Natural killer cell (primary cell): ENCODE measurements around the gene HOXD11. TPM values are rescaled to one million over a fixed set of nuclear protein-coding genes. Genes with fewer than 3 reads are reported as not detected.
A peak's percentile ranks its signal among the peaks of the same experiment; 100 is the strongest.

Experiments used
- ATAC-seq, 3 donors: fragments of 150-1000 bp in 2 of 3; fragments of 200-7000 bp in 1 of 3; cut with Tn5 transposase; 1 replicate in 1 of 3; 2 replicates in 2 of 3; pipeline ENCODE4 v1.10.0; 2021; ENCODE audit warnings: mild to moderate bottlenecking in 2 of 3, moderate library complexity in 2 of 3
- DNase-seq, 2 donors: peaks; one replicate each; pipeline versions ENCODE4 v3.0.0 to v3.0.0-alpha.2; 2013 to 2021; ENCODE audit warnings: mixed read lengths in 1 of 2
- H3K27ac ChIP-seq: one replicate; pipeline ENCODE4 v1.5.1; 2013; ENCODE audit warnings: mild to moderate bottlenecking, low read length
- H3K27me3 ChIP-seq: one replicate; pipeline ENCODE4 v1.6.1; 2013; ENCODE audit warnings: low read length; ENCODE audit not compliant: control insufficient read depth, insufficient read depth
- H3K36me3 ChIP-seq: one replicate; pipeline ENCODE4 v1.6.1; 2013; ENCODE audit warnings: low read length; ENCODE audit not compliant: control insufficient read depth, insufficient read depth
- H3K4me1 ChIP-seq: one replicate; pipeline ENCODE4 v1.6.1; 2013; ENCODE audit warnings: low read length; ENCODE audit not compliant: control insufficient read depth, insufficient read depth
- H3K4me3 ChIP-seq: one replicate; pipeline ENCODE4 v1.5.1; 2013; ENCODE audit warnings: low read length
- H3K9me3 ChIP-seq: one replicate; pipeline ENCODE4 v1.6.1; 2013; ENCODE audit warnings: low read length; ENCODE audit not compliant: control insufficient read depth, insufficient read depth
- H3K27ac Mint-ChIP-seq, 2 donors: one replicate each; pipeline ENCODE4 v1.8.0; 2022; ENCODE audit warnings: mild to moderate bottlenecking in 2 of 2, mixed read lengths in 2 of 2, moderate library complexity in 1 of 2
- H3K27me3 Mint-ChIP-seq, 2 donors: one replicate each; pipeline ENCODE4 v1.8.0; 2022; ENCODE audit warnings: low read depth in 2 of 2, mixed read lengths in 2 of 2
- H3K36me3 Mint-ChIP-seq: one replicate; pipeline ENCODE4 v1.8.0; 2022; ENCODE audit warnings: mixed read lengths
- H3K4me1 Mint-ChIP-seq, 2 donors: one replicate each; pipeline ENCODE4 v1.8.0; 2022; ENCODE audit warnings: mixed read lengths in 2 of 2
- H3K4me3 Mint-ChIP-seq: one replicate; pipeline ENCODE4 v1.8.0; 2022; ENCODE audit warnings: mild to moderate bottlenecking, moderate library complexity, mixed read lengths
- H3K9me3 Mint-ChIP-seq, 2 donors: one replicate each; pipeline ENCODE4 v1.8.0; 2022; ENCODE audit warnings: mixed read lengths in 2 of 2
- CTCF ChIP-seq: fragments of 200-600 bp; IDR thresholded peaks from one replicate; pipeline ENCODE4 v1.8.0; 2022; ENCODE audit warnings: antibody characterized with exemption
- WGBS: methylation state at CpG from one replicate; pipeline ENCODE4 v1.1.7; 2013; ENCODE audit warnings: missing lambda C conversion rate; ENCODE audit not compliant: insufficient coverage; 5-methylcytosine and 5-hydroxymethylcytosine counted together
- intact Hi-C: fragments of 100-400 bp; cut with micrococcal nuclease; formaldehyde crosslinking; loops from one replicate; pipeline ENCODE4 v1.14.2; 2022
- total RNA-seq, 4 donors: library from RNA; stranded (reverse); fragments of 120-200 nt in 1 of 4; gene quantifications; one replicate each; pipeline versions ENCODE4 v1.2.3 to v1.2.4, GENCODE V29; 2013 to 2022

The HOXD11 gene
- total RNA-seq, 3 donors from 2014 or later (not counting 1 experiment from before 2014, with no cell fraction given): not detected

- TF ChIP-seq CTCF: no peak
- Mint-ChIP-seq H3K36me3 (peaks cover 17% of the 10 kb centered on the region), H3K4me3 (peak overlapping the region; percentile 13), H3K9me3 (peaks cover 3 to 5% of the 10 kb centered on the region in 2 donors), H3K27ac (peak overlapping the region in 1 of 2 donors; percentile 78), H3K27me3 (peaks cover 73 to 74% of the 10 kb centered on the region in 2 donors), H3K4me1 (peaks cover 9 to 16% of the 10 kb centered on the region in 2 donors)
- ATAC-seq: no peak
- no peak overlapping the region for H3K4me3 ChIP-seq
- H3K36me3 ChIP-seq: no peaks in the 10 kb centered on the region
- no peak for DNase-seq
- peaks cover 17% of the 10 kb centered on the region for H3K4me1 ChIP-seq
- H3K27me3 ChIP-seq: peaks cover 91% of the 10 kb centered on the region
- intact Hi-C loops: loop anchor here (5.0 kb wide), 2 partner anchors 38 to 1752 kb away; partner anchors contain the start of genes HOXD9 and SP9
- H3K27ac ChIP-seq: no peak overlapping the region
- H3K9me3 ChIP-seq: peaks cover 58% of the 10 kb centered on the region
- WGBS: 8% methylated on average over 24 of the region's 26 CpGs
Observed at GRCh38 chr2:176084611-176085119, 22.4 kb upstream of the HOXD11 start.

- peaks cover 3 to 5% of the 10 kb centered on the region in 2 donors for H3K9me3 Mint-ChIP-seq
- no peak for TF ChIP-seq CTCF
- Histone ChIP-seq H3K36me3 (no peaks in the 10 kb centered on the region), H3K4me1 (peaks cover 16% of the 10 kb centered on the region), H3K4me3 (no peak overlapping the region), H3K9me3 (peaks cover 57% of the 10 kb centered on the region), H3K27me3 (peaks cover 96% of the 10 kb centered on the region), H3K27ac (no peak overlapping the region)
- no peak for ATAC-seq
- peaks cover 17% of the 10 kb centered on the region for H3K36me3 Mint-ChIP-seq
- no peak for DNase-seq
- H3K27ac Mint-ChIP-seq: peak overlapping the region in 1 of 2 donors; percentile 78
- H3K27me3 Mint-ChIP-seq: peaks cover 77 to 79% of the 10 kb centered on the region in 2 donors
- H3K4me1 Mint-ChIP-seq: peaks cover 7 to 15% of the 10 kb centered on the region in 2 donors
- peak overlapping the region; percentile 13 for H3K4me3 Mint-ChIP-seq
- intact Hi-C loops: loop anchor here (5.0 kb wide), 1 partner anchor 37 kb away; the partner anchor contains the start of gene HOXD9
- 9% methylated on average over 35 of the region's 40 CpGs for WGBS
Observed at GRCh38 chr2:176085120-176085788, 21.8 kb upstream of the HOXD11 start.

- Histone ChIP-seq H3K4me3 (no peak overlapping the region), H3K27me3 (peaks cover 97% of the 10 kb centered on the region), H3K36me3 (no peaks in the 10 kb centered on the region), H3K4me1 (peaks cover 8% of the 10 kb centered on the region), H3K27ac (no peak overlapping the region), H3K9me3 (peaks cover 50% of the 10 kb centered on the region)
- intact Hi-C loops: loop anchor here (5.0 kb wide), 1 partner anchor 36 kb away; the partner anchor contains the start of gene HOXD9
- 6% methylated on average over 46 of the region's 46 CpGs for WGBS
- Mint-ChIP-seq H3K27ac (peak overlapping the region in 1 of 2 donors; percentile 78), H3K36me3 (peaks cover 17% of the 10 kb centered on the region), H3K27me3 (peaks cover 75 to 86% of the 10 kb centered on the region in 2 donors), H3K4me3 (no peak overlapping the region), H3K9me3 (peaks cover 3 to 5% of the 10 kb centered on the region in 2 donors), H3K4me1 (peaks cover 9 to 15% of the 10 kb centered on the region in 2 donors)
- ATAC-seq: no peak
- DNase-seq: no peak
- no peak for TF ChIP-seq CTCF
Observed at GRCh38 chr2:176085861-176086771, 21.0 kb upstream of the HOXD11 start.
